Stimulated activated CD4-positive, alpha-beta T cell treated with anti-CD3 and anti-CD28 coated beads, Interleukin-12 subunit alpha, Interleukin-12 subunit beta, amount 100 ng/mL, for 24 hours (primary cell): Measurements from ENCODE around the gene LEUTX.
A peak's percentile ranks its signal among the peaks of the same experiment; 100 is the strongest.
"Not testable (repeated sequence)": the region's sequence is repeated elsewhere in the genome, so short reads cannot be mapped to it uniquely, and the experiment has no call there.

Experiments used
- DNase-seq, 2 experiments: peaks; one replicate each; pipeline ENCODE4 v3.0.0-alpha.2; 2020; ENCODE audit warnings: low read depth in 2 of 2

The LEUTX gene

GRCh38 chr19:39778763-39779162 is at the start of gene LEUTX:
Gene LEUTX, plus strand, starts transcription at chr19:39778854. Its CDS starts 67 bp downstream, at chr19:39778921.
- DNase-seq, result no peak

GRCh38 chr19:39729594-39729993 is 49.1 kb upstream of the LEUTX start:
- no peak for DNase-seq

GRCh38 chr19:39731685-39732084 is 47.0 kb upstream of the LEUTX start:
- DNase-seq, result no peak

GRCh38 chr19:39733841-39734240 is 44.8 kb upstream of the LEUTX start:
- DNase-seq, result no peak

GRCh38 chr19:39735688-39736087 is 43.0 kb upstream of the LEUTX start:
- no peak for DNase-seq

GRCh38 chr19:39736088-39736487 is 42.6 kb upstream of the LEUTX start:
- no peak for DNase-seq

- DNase-seq, result no peak
These were observed 41.3 kb upstream of the LEUTX start for GRCh38 chr19:39737351-39737750.

- DNase-seq, result no peak
These were observed 40.8 kb upstream of the LEUTX start, which contains the start of gene CLC for GRCh38 chr19:39737891-39738290. Gene CLC, minus strand, starts transcription at chr19:39738029. Its CDS starts 77 bp downstream, at chr19:39737952.

GRCh38 chr19:39738814-39739213 is 39.8 kb upstream of the LEUTX start:
- no peak for DNase-seq

GRCh38 chr19:39740395-39740794 is 38.3 kb upstream of the LEUTX start:
- no peak for DNase-seq

GRCh38 chr19:39745643-39746042 is 33.0 kb upstream of the LEUTX start:
- DNase-seq, result no peak

GRCh38 chr19:39746836-39747529 is 31.7 kb upstream of the LEUTX start:
- DNase-seq, result no peak

GRCh38 chr19:39749981-39750380 is 28.7 kb upstream of the LEUTX start:
- no peak for DNase-seq

- DNase-seq, result no peak
These were observed 26.3 kb upstream of the LEUTX start for GRCh38 chr19:39752390-39752789.

GRCh38 chr19:39752795-39753194 is 25.9 kb upstream of the LEUTX start:
- DNase-seq, result no peak

GRCh38 chr19:39754544-39754943 is 24.1 kb upstream of the LEUTX start:
- no peak for DNase-seq

- no peak for DNase-seq
These were observed 23.7 kb upstream of the LEUTX start for GRCh38 chr19:39754971-39755370.

- DNase-seq, result no peak
These were observed 19.0 kb upstream of the LEUTX start for GRCh38 chr19:39759457-39760184.

- not testable (repeated sequence) for DNase-seq
These were observed 16.8 kb upstream of the LEUTX start for GRCh38 chr19:39761851-39762250.

- peak in 1 of 2 experiments; percentile 38 for DNase-seq
These were observed 13.3 kb upstream of the LEUTX start for GRCh38 chr19:39765091-39766076.

GRCh38 chr19:39768334-39768733 is 10.3 kb upstream of the LEUTX start:
- DNase-seq, result no peak

GRCh38 chr19:39768786-39769185 is 9.9 kb upstream of the LEUTX start:
- no peak for DNase-seq
